Measurements from ENCODE around the gene MTUS2.

MTUS2 gene

DNA sequence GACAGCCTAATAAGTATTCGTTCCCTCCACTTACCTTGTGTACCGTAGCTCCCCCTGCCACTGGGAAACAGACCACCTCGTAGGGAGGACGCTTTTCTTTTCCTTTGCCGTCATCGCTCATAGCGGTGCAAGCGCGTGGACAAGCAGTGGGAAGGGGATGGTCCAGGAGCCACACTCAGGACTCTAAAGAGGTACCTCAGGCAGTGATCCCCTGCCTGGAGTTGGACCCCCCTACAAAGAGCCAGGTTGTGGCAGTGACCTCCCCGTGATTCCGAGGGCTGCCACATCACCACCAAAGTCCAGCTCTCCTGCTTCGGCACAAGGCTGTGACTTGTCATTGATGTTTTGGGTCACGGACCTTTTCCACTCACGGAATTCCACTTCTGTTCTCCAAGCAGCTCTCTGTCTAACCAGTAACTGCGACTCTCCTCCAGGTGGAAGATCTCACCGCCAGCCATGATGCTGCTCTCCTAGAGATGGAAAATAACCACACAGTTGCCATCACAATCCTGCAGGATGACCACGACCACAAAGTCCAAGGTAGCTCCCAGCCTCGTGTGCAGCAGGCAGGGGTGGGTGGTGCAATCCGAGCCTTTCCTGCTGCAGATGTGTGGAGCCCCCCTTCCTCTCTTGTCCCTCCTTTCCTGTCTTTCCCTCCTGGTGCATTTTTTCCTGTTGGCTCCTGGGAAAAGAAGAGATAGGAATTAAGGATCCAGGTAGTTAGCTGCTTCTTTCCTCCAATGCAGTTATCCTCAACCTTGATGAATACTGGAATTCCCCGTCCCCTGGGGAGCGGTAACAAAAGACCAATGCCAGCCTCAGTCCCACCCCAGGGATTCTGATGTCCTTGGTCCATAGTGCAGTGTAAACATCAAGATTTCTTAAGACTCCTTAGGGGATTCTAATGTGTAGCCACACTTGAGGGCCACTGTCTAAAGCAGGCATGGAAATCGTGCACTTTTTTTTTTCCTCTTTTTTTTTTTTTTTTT is 667.6 kb downstream of the MTUS2 start:
- no peak for TF ChIP-seq CTCF (IDR thresholded peaks at IDR 0.05)

- TF ChIP-seq CTCF (IDR thresholded peaks at IDR 0.05) = no peak
Measured at GRCh38 chr13:29489650-29490560, 669.8 kb downstream of the MTUS2 start.

DNA sequence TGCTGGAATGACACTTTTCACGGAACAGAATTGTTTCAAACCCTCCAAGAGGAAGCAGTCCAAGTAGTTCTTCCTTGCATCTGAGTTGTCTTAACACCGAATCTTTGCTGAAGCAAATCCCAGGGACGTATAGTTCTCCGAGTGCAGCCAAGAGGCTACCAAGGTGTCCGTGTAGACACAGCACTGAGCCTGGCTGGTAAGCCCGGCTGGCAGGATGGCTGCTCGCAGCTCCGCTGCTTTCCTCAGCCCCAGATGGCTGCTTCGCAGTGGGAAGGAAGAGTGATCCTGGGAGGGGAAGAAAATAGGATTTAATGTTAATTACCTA is 670.4 kb downstream of the MTUS2 start:
- no peak for TF ChIP-seq CTCF (IDR thresholded peaks at IDR 0.05)

DNA sequence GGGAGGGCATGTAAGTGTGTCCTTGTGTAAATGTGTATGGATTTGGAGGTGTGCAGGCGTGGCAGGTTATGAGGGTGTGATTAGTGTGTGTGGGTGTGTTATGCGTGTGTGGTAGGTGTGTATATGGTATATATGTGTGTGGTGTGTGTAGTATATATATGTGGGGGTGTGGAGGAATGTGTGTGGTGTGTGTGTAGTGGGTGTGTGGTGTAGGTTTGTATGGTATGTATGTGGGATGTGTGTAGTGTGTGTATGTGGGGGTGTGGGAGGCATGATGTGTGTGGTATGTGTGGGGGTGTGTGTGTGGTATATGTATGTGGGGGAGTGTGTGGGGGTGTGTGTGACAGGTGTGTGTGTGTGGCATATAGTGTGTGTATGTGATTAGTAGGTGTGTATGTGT is 671.1 kb downstream of the MTUS2 start:
- no peak for TF ChIP-seq CTCF (IDR thresholded peaks at IDR 0.05)

GRCh38 chr13:29493796-29494195 is 673.7 kb downstream of the MTUS2 start:
- no peak for TF ChIP-seq CTCF (IDR thresholded peaks at IDR 0.05)

GRCh38 chr13:29494520-29494919 is 674.4 kb downstream of the MTUS2 start:
- no peak for TF ChIP-seq CTCF (IDR thresholded peaks at IDR 0.05)

DNA sequence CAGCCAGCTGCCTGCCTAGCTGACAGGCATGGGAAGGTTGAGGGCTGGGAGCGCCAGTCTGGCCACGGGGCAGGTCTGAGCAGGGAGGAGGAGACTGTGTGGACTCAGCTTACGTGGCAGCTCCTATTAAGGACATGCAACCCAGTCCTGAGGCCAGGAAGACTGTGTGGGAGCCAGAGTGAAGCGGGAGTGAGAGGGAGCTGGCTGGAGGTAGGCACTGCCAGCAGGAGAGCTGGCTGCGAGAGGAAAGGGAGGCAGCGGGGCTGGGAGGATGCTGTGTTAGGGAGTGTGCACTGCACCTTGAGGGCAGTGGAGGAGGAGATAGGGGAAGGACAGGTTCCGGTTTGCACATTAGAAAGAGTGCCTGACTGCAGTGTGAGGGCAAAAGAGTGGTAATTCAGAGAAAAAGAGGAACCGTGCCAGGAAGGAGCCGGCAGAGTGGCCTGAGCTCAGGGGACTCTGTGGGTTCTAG is 676.1 kb downstream of the MTUS2 start:
- no peak for TF ChIP-seq CTCF (IDR thresholded peaks at IDR 0.05)
